ENCODE results near the gene CNTNAP2. TPM values are rescaled to one million over a fixed set of nuclear protein-coding genes. Genes with fewer than 3 reads are reported as not detected.

Gene CNTNAP2
- total and polyA plus RNA-seq, 2 of the 8 experiments (the other 6 are each of a cell fraction or from before 2014, with no cell fraction given), result 27.9 to 71.0 TPM

- TF ChIP-seq CHD7 (IDR thresholded peaks at IDR 0.05; ENCODE audit: insufficient replicate concordance, low read length), result no peak
- no peak for TF ChIP-seq ATF3 (IDR thresholded peaks at IDR 0.05; ENCODE audit: insufficient read depth, low read depth, low read length)
- no peak for TF ChIP-seq CBX5 (IDR thresholded peaks at IDR 0.05; ENCODE audit: low read depth, low read length)
- TF ChIP-seq BACH1 (IDR thresholded peaks at IDR 0.05; ENCODE audit: low read length), result no peak
Observed at GRCh38 chr7:146539836-146540235, 423.2 kb downstream of the CNTNAP2 start (continued).
